ENCODE measurements around the gene TSPAN9.

The TSPAN9 gene

GRCh38 chr12:3276226-3276625, 199.0 kb downstream of the TSPAN9 start:
- H3K27ac Mint-ChIP-seq = no peak overlapping the region
- peaks cover 5% of the 10 kb centered on the region for H3K36me3 Mint-ChIP-seq (ENCODE audit: low read depth)
- H3K9me3 Mint-ChIP-seq = no peaks in the 10 kb centered on the region
- H3K27me3 Mint-ChIP-seq (ENCODE audit: low read depth) = peaks cover 16% of the 10 kb centered on the region
- no peak overlapping the region for H3K4me3 Mint-ChIP-seq
- no peak for TF ChIP-seq CTCF (IDR thresholded peaks at IDR 0.05; ENCODE audit: unreplicated experiment in 3 of 3)
- H3K4me1 Mint-ChIP-seq = peaks cover 56% of the 10 kb centered on the region

- Mint-ChIP-seq H3K27ac (no peak overlapping the region), H3K27me3 (ENCODE audit: low read depth) (peaks cover 13% of the 10 kb centered on the region), H3K4me1 (peaks cover 49% of the 10 kb centered on the region), H3K9me3 (no peaks in the 10 kb centered on the region), H3K36me3 (ENCODE audit: low read depth) (peaks cover 9% of the 10 kb centered on the region), H3K4me3 (no peak overlapping the region)
- TF ChIP-seq CTCF (IDR thresholded peaks at IDR 0.05; ENCODE audit: unreplicated experiment in 3 of 3) = no peak
Measured at GRCh38 chr12:3277306-3277943, 200.2 kb downstream of the TSPAN9 start.

DNA sequence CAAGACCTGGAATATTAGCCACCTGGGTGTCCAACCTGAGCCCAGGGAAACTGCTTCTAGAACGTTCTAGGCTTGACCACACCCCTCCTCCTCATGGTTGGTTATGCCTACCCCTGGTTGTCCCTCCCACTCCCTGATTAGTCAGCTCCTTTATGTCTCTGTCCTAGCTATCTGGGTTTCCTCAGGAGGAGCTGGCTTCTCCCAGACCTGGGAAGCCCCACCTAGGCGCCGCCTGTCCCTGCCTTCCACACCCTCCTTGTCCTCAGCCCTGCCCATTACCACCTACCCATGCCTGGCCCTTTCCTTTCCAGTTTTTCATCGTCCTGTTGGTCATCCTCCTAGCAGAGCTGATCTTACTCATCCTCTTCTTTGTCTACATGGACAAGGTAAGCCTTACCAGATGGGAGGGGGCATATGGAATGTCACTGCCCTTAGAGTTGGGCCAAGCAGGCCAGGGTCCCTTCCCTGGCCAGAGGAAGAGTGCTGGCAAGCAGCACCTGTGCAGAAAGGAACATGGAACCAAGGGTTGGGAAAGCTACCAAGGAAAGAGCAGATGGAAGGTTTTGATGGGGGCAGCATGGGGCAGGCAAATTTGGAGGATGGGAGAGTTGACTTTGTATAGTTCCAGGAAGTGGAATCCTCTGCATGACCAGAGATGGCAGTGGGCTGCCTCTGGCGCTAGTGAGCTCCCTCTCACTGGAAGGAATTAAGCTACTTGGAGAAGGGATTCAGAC, 201.7 kb downstream of the TSPAN9 start:
- Mint-ChIP-seq H3K27me3 (ENCODE audit: low read depth) (peaks cover 13% of the 10 kb centered on the region), H3K27ac (no peak overlapping the region), H3K36me3 (ENCODE audit: low read depth) (peaks cover 17% of the 10 kb centered on the region), H3K9me3 (no peaks in the 10 kb centered on the region), H3K4me3 (no peak overlapping the region), H3K4me1 (peaks cover 50% of the 10 kb centered on the region)
- no peak for TF ChIP-seq CTCF (IDR thresholded peaks at IDR 0.05; ENCODE audit: unreplicated experiment in 3 of 3)

GRCh38 chr12:3279415-3279780, 202.2 kb downstream of the TSPAN9 start:
- Mint-ChIP-seq H3K4me1 (peaks cover 50% of the 10 kb centered on the region), H3K27ac (no peak overlapping the region), H3K36me3 (ENCODE audit: low read depth) (peaks cover 17% of the 10 kb centered on the region), H3K9me3 (no peaks in the 10 kb centered on the region), H3K4me3 (no peak overlapping the region), H3K27me3 (ENCODE audit: low read depth) (peaks cover 13% of the 10 kb centered on the region)
- no peak for TF ChIP-seq CTCF (IDR thresholded peaks at IDR 0.05; ENCODE audit: unreplicated experiment in 3 of 3)

DNA sequence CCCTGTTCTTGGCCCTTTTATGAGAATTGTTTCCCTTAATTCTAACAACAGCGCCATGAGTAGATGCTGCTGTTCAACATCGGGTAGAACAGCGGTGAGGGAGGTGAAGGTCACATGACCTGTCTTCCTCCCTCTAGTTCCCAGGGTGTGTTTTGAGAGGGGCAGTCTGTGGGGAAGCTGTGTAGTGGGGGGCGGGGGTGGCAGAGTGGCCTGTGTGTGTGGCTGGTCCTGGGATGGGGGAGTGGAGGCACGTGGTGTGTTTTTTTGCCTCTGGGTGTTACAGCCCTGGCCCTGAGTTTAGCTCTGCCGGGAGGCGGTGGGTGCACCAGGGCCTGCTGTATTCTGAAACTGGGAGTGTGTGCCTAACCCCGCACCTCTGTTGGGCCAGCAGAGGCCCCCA, 202.7 kb downstream of the TSPAN9 start:
- H3K4me1 Mint-ChIP-seq = peaks cover 50% of the 10 kb centered on the region
- peak overlapping the region in 1 of 3 experiments; percentile 39 for H3K27ac Mint-ChIP-seq
- H3K4me3 Mint-ChIP-seq = no peak overlapping the region
- H3K36me3 Mint-ChIP-seq (ENCODE audit: low read depth) = peaks cover 20% of the 10 kb centered on the region
- H3K27me3 Mint-ChIP-seq (ENCODE audit: low read depth) = peaks cover 10% of the 10 kb centered on the region
- H3K9me3 Mint-ChIP-seq = no peaks in the 10 kb centered on the region
- TF ChIP-seq CTCF (IDR thresholded peaks at IDR 0.05; ENCODE audit: unreplicated experiment in 3 of 3) = no peak

DNA sequence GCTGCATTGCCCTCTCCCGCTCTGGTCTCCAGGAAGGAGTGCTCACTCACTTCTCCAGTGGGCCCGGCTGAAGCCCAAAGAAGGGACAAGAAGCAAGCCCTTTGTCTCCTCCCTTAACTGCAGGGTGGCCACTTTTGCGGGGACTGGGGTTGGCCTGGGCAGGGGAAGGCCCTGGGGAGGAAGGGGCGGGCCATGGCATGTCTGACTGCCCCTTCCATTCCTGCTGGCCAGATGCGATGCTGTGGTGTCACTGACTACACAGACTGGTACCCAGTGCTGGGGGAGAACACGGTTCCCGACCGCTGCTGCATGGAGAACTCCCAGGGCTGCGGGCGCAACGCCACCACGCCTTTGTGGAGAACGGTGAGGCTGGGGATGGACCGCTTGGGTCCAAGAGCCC, 203.8 kb downstream of the TSPAN9 start:
- H3K4me1 Mint-ChIP-seq = peaks cover 43% of the 10 kb centered on the region
- H3K36me3 Mint-ChIP-seq (ENCODE audit: low read depth) = peaks cover 22% of the 10 kb centered on the region
- peaks cover 6% of the 10 kb centered on the region for H3K27me3 Mint-ChIP-seq (ENCODE audit: low read depth)
- H3K4me3 Mint-ChIP-seq = no peak overlapping the region
- no peak overlapping the region for H3K27ac Mint-ChIP-seq
- H3K9me3 Mint-ChIP-seq = no peaks in the 10 kb centered on the region
- no peak for TF ChIP-seq CTCF (IDR thresholded peaks at IDR 0.05; ENCODE audit: unreplicated experiment in 3 of 3)
